Epidermal melanocyte (primary cell): ENCODE results near the gene VPS37B.

ENCODE experiments used
- DNase-seq: peaks from one replicate; pipeline ENCODE4 v3.0.0; 2011; ENCODE audit warnings: low spot score; ENCODE audit not compliant: insufficient read length

VPS37B gene

GRCh38 chr12:122840580-122841513 is 55.1 kb downstream of the VPS37B start:
- DNase-seq, result no peak

- DNase-seq, result no peak
Observed at GRCh38 chr12:122839907-122840554, 55.9 kb downstream of the VPS37B start.

- no peak for DNase-seq
Observed at GRCh38 chr12:122838841-122839240, 57.1 kb downstream of the VPS37B start.

- no peak for DNase-seq
Observed at GRCh38 chr12:122837306-122838265, 58.3 kb downstream of the VPS37B start.

GRCh38 chr12:122836027-122836921 is 59.6 kb downstream of the VPS37B start:
- DNase-seq, result no peak

GRCh38 chr12:122835750-122836026 is 60.2 kb downstream of the VPS37B start:
- DNase-seq, result no peak

- no peak for DNase-seq
Observed at GRCh38 chr12:122834921-122835749, 60.8 kb downstream of the VPS37B start, which contains the start of gene HIP1R. Gene HIP1R, plus strand, starts transcription at chr12:122835457. Its CDS starts 94 bp downstream, at chr12:122835551.

- DNase-seq, result peak; percentile 80
Observed at GRCh38 chr12:122834104-122834920, 61.6 kb downstream of the VPS37B start.

- DNase-seq, result peak; percentile 16
Observed at GRCh38 chr12:122830517-122831214, 65.3 kb downstream of the VPS37B start.

- DNase-seq, result peak; percentile 19
Observed at GRCh38 chr12:122827258-122827657, 68.7 kb downstream of the VPS37B start.

- DNase-seq, result peak; percentile 31
Observed at GRCh38 chr12:122825773-122826724, 69.9 kb downstream of the VPS37B start.

- DNase-seq, result no peak
Observed at GRCh38 chr12:122823429-122823828, 72.5 kb downstream of the VPS37B start.

GRCh38 chr12:122820838-122821271 is 75.1 kb downstream of the VPS37B start:
- DNase-seq, result no peak

- no peak for DNase-seq
Observed at GRCh38 chr12:122820138-122820537, 75.8 kb downstream of the VPS37B start.

GRCh38 chr12:122819209-122819785 is 76.6 kb downstream of the VPS37B start:
- no peak for DNase-seq
